GM21576 (cell line): Measurements from ENCODE around the gene LCT.

ENCODE experiments used
- ATAC-seq: cut with Tn5 transposase; IDR thresholded peaks from one replicate; pipeline ENCODE4 v1.9.1; 2021; ENCODE audit warnings: mild to moderate bottlenecking, moderate library complexity; ENCODE audit not compliant: unreplicated experiment

LCT gene

DNA sequence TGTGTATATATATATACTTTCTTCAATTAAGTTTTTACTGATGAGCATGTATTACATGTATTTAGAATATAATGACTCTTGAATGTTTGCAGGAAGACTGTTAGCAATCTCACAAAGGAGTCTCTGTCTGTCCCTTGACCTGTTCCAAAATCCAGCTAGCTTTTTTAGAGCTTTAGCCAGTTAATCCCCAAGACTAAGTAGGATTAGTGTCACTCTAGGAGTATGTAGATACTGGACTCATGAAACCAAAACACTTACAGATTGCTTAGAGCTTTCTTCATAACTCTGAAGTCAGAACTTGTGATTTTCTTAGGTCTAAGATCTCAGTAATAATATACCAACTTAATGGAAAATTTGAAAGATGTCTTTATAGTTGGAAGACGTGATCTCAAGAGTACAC lies 93.1 kb downstream of the LCT start:
- no peak for ATAC-seq

DNA sequence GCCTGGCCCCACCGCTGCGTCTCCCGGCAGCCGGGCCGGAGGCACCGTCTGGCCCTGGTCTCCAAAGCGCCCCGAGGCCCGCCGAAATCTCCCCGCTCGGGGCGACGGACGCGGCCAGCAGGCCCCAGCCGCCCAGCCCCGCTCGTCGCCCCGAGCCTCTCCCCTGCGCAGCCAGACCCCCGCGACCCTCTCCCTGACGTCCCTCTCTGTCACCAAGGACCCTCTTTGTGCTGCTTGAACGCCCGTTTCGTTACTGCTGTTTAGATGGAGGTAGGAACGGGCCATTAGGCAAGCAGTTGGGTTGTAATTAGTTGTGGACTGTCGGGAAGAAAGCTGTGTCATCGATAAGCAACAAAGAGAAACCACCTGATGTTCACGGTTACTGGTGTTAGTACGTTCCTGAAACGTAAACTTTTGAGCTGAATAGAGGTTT lies 94.6 kb downstream of the LCT start:
- ATAC-seq: peak; percentile 18

DNA sequence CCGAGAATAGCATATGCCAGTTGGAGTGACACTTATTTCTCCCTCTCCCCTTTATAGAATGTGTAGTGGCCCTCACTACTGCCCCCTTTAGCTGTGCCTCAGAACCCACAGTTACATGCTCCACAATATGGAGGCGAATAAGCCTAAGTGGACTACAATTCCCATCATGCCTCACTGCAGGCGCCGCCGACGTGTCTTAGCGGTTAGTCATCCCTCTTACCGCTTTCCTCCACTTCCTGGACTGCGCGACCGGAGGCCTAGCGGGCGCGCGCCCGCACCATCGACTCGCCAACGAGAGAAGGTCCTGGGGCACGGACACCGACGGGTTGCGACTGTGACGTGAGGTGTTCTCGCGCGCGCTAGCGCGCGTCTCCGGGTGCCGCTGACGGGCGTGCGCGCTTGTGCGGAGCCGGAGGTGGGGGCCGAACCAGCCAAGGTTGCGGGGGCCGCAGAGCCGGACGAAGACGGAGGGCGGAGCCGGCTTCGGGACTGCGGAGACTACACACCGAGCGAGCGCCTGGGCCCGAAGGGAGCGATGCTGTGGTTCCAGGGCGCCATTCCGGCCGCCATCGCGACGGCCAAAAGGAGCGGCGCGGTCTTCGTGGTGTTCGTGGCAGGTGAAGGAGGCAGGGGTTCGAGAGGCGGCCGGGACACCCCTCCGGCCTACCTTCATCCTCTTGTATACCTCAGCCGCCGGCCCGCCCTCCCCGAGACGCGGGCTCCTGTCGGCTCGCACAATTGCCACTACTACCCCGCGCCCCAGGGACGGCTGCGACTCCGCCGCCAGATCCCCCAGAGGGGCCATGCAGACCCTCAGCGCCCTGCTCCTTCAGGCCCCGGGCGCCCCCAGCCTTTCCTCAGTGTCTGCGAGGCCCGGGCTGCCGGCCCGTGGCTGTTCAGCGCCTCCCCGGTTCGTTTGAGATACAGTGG lies 95.3 kb downstream of the LCT start, which contains the start of gene UBXN4:
TSS of gene UBXN4 (plus strand) at position 461 of the 930 bp plus-strand sequence. CDS start at position 536, 75 bp downstream.
- peak; percentile 84 for ATAC-seq

DNA sequence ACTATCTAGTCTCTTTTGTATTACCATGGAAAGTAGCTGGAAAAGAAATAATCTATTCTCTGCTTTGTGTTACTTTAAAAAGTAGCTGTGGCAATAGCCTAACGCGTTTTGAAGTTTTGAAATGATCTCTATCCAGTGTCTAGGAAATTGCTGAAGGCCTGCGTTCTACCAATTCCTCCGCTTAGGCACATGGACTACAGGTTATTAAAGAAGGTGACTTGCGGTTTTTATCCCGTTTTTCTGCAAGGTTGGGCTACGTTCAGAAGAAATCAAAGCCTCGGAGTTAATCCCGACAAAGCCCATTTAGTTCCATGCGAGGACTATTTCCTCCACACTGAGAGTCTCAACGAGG lies 96.0 kb downstream of the LCT start:
- ATAC-seq: no peak

DNA sequence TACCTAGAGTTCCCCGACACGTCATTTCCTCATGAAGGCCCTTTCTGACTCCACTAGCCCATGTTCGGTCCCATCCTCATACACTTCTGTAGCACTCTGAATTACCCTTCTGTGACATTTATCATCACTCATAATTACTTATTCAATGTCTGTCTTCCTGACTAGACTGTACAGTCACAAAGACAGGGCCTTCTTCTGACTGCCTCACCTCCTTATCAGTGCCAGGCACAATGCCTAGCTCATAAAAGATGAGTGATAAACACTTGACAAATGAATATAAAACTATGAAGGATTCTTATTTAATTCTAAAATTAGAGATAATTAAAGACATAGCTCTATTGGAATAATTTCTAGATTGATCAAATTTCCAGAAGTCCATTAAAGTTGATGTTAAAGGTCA lies 96.8 kb downstream of the LCT start:
- no peak for ATAC-seq
